HL-60 (cell line): ENCODE measurements around the gene TPRN.
A peak's percentile ranks its signal among the peaks of the same experiment; 100 is the strongest.

Experiments used
- DNase-seq, 2 experiments: peaks; one replicate each; pipeline ENCODE4 v3.0.0-alpha.2; 2010 to 2020; ENCODE audit warnings: low read depth in 1 of 2, low spot score in 1 of 2
- H3K27ac ChIP-seq: fragments of 250-450 bp; sonication (Bioruptor Pico); replicated peaks from 2 replicates; pipeline ENCODE4 v1.5.1; 2020; ENCODE audit warnings: mild to moderate bottlenecking, moderate library complexity
- H3K27me3 ChIP-seq: fragments of 250-450 bp; sonication (Bioruptor Pico); 2 replicates; pipeline ENCODE4 v1.5.1; 2021; ENCODE audit warnings: mild to moderate bottlenecking, moderate library complexity; ENCODE audit not compliant: insufficient read depth, poor library complexity, severe bottlenecking
- H3K4me3 ChIP-seq: replicated peaks from 2 replicates; pipeline ENCODE4 v1.5.1; 2011; ENCODE audit warnings: mild to moderate bottlenecking, control low read depth, low read length; ENCODE audit not compliant: insufficient read depth
- CTCF ChIP-seq: IDR thresholded peaks from one replicate; pipeline ENCODE4 v1.5.1; 2011; ENCODE audit warnings: low read length, control low read depth, inconsistent platforms; ENCODE audit not compliant: insufficient read depth
- GABPA ChIP-seq: IDR thresholded peaks from 2 replicates; pipeline ENCODE4 v1.6.1; 2012; ENCODE audit warnings: low read depth
- POLR2AphosphoS5 ChIP-seq: IDR thresholded peaks from 2 replicates; pipeline ENCODE4 v1.6.1; 2012; ENCODE audit warnings: low read depth
- REST ChIP-seq: IDR thresholded peaks from 2 replicates; pipeline ENCODE4 v1.6.1; 2012; ENCODE audit warnings: low read depth; ENCODE audit not compliant: insufficient replicate concordance
- SPI1 ChIP-seq: IDR thresholded peaks from 2 replicates; pipeline ENCODE4 v1.6.1; 2012; ENCODE audit warnings: low read depth, mild to moderate bottlenecking, borderline replicate concordance

TPRN gene

GRCh38 chr9:137199411-137200121 lies 975 bp downstream of the TPRN start:
- Histone ChIP-seq H3K4me3 (peak overlapping the region; percentile 36), H3K27ac (no peak overlapping the region), H3K27me3 (no peaks in the 10 kb centered on the region)
- no peak for DNase-seq
- no peak for TF ChIP-seq POLR2AphosphoS5
- TF ChIP-seq REST: no peak
- no peak for TF ChIP-seq CTCF
- no peak for TF ChIP-seq GABPA
- no peak for TF ChIP-seq SPI1

- no peak for TF ChIP-seq POLR2AphosphoS5
- TF ChIP-seq SPI1: no peak
- TF ChIP-seq REST: no peak
- no peak overlapping the region for H3K27ac ChIP-seq
- DNase-seq: no peak
- no peaks in the 10 kb centered on the region for H3K27me3 ChIP-seq
- no peak overlapping the region; the same call in 1 of the 2 replicates for H3K4me3 ChIP-seq
Observed at GRCh38 chr9:137198902-137199283, 1.6 kb downstream of the TPRN start.

GRCh38 chr9:137198051-137198901 lies 2.3 kb downstream of the TPRN start:
- H3K4me3 ChIP-seq: no peak overlapping the region
- TF ChIP-seq REST (no peak), POLR2AphosphoS5 (no peak), SPI1 (no peak), CTCF (no peak), GABPA (no peak)
- DNase-seq: no peak
- no peak overlapping the region for H3K27ac ChIP-seq
- no peaks in the 10 kb centered on the region for H3K27me3 ChIP-seq
